GM19463 (cell line): ENCODE data around the gene TECTB.

Experiments used
- ATAC-seq: cut with Tn5 transposase; IDR thresholded peaks from one replicate; pipeline ENCODE4 v1.9.1; 2021; ENCODE audit warnings: mild to moderate bottlenecking, moderate library complexity; ENCODE audit not compliant: unreplicated experiment

TECTB gene

GRCh38 chr10:112344261-112344660, 61.1 kb downstream of the TECTB start:
- ATAC-seq: no peak

GRCh38 chr10:112345202-112345601, 62.0 kb downstream of the TECTB start:
- ATAC-seq: no peak

GRCh38 chr10:112345743-112346142, 62.5 kb downstream of the TECTB start:
- no peak for ATAC-seq

- ATAC-seq: no peak
Observed at GRCh38 chr10:112346774-112347173, 63.6 kb downstream of the TECTB start.

- no peak for ATAC-seq
Observed at GRCh38 chr10:112347709-112348671, 64.8 kb downstream of the TECTB start.

GRCh38 chr10:112348759-112349158, 65.6 kb downstream of the TECTB start:
- ATAC-seq: no peak

- ATAC-seq: no peak
Observed at GRCh38 chr10:112349521-112350085, 66.4 kb downstream of the TECTB start.

- ATAC-seq: no peak
Observed at GRCh38 chr10:112351146-112351545, 67.9 kb downstream of the TECTB start.

- ATAC-seq: no peak
Observed at GRCh38 chr10:112352044-112352443, 68.8 kb downstream of the TECTB start.

GRCh38 chr10:112353046-112353445, 69.8 kb downstream of the TECTB start:
- no peak for ATAC-seq
